ENCODE data around the gene ZWILCH.

- TF ChIP-seq CTCF (IDR thresholded peaks at IDR 0.05), result no peak
- no peak for TF ChIP-seq POLR2A (IDR thresholded peaks at IDR 0.05)
These were observed 10.9 kb upstream of the ZWILCH start for GRCh38 chr15:66494262-66494661.
